HCT116 (cell line): Measurements from ENCODE around the gene TNRC18.

Experiments used
- CBX3 ChIP-seq: IDR thresholded peaks from 2 replicates; pipeline ENCODE4 v1.6.1; 2012; ENCODE audit warnings: low read depth
- CTCF ChIP-seq, 3 experiments: fragments of 200-600 bp in 1 of 3; sonication (generic) in 1 of 3; IDR thresholded peaks in 2 of 3; conservative IDR thresholded peaks in 1 of 3; 2 replicates each; pipeline ENCODE4 v1.5.1; 2012 to 2017; ENCODE audit warnings: low read depth in 2 of 3, low read length in 2 of 3, antibody characterized with exemption in 1 of 3, borderline replicate concordance in 1 of 3, control low read depth in 1 of 3, mild to moderate bottlenecking in 1 of 3, mixed read lengths in 1 of 3, mixed run types in 1 of 3, moderate library complexity in 1 of 3; ENCODE audit not compliant: insufficient read depth in 1 of 3
- EGR1 ChIP-seq: IDR thresholded peaks from 2 replicates; pipeline ENCODE4 v1.6.1; 2012; ENCODE audit warnings: low read depth
- EZH2 ChIP-seq: fragments of 200-600 bp; sonication (generic); IDR thresholded peaks from 2 replicates; pipeline ENCODE4 v1.6.1; 2017; ENCODE audit warnings: antibody characterized with exemption, mixed run types
- JUND ChIP-seq: IDR thresholded peaks from 2 replicates; pipeline ENCODE4 v1.6.1; 2012
- POLR2A ChIP-seq: IDR thresholded peaks from 2 replicates; pipeline ENCODE4 v1.7.0; 2011; ENCODE audit warnings: borderline replicate concordance; ENCODE audit not compliant: insufficient read depth, insufficient read length; ENCODE audit errors: extremely low read depth
- POLR2AphosphoS5 ChIP-seq: IDR thresholded peaks from 2 replicates; pipeline ENCODE4 v1.6.1; 2011; ENCODE audit warnings: mild to moderate bottlenecking, low read depth, low read length, moderate library complexity
- RAD21 ChIP-seq: IDR thresholded peaks from 2 replicates; pipeline ENCODE4 v1.6.1; 2012; ENCODE audit warnings: low read depth, mild to moderate bottlenecking
- SIN3A ChIP-seq: IDR thresholded peaks from 2 replicates; pipeline ENCODE4 v1.6.1; 2012; ENCODE audit warnings: low read depth
- ZBTB33 ChIP-seq: IDR thresholded peaks from 2 replicates; pipeline ENCODE4 v1.6.1; 2011; ENCODE audit warnings: mild to moderate bottlenecking, low read length, moderate library complexity; ENCODE audit not compliant: insufficient replicate concordance; ENCODE audit errors: extremely low read depth
- ZNF274 ChIP-seq: fragments of 200-500 bp; sonication (Bioruptor generic); IDR thresholded peaks from 2 replicates; pipeline ENCODE4 v1.6.1; 2014; ENCODE audit warnings: mild to moderate bottlenecking, low read depth, low read length, inconsistent platforms

GRCh38 chr7:5433181-5433580 lies 9.5 kb upstream of the TNRC18 start:
- no peak for TF ChIP-seq CTCF (IDR thresholded peaks at IDR 0.05 in 2 of 3, conservative IDR thresholded peaks at IDR 0.05 in 1 of 3; ENCODE audit: borderline replicate concordance in 1 of 3, insufficient read depth in 1 of 3, low read depth in 2 of 3, low read length in 2 of 3)
- no peak for TF ChIP-seq POLR2A
- TF ChIP-seq ZNF274, result no peak
- TF ChIP-seq EGR1, result no peak
- no peak for TF ChIP-seq ZBTB33
- TF ChIP-seq CBX3, result no peak
- TF ChIP-seq RAD21, result no peak
- TF ChIP-seq JUND, result no peak
- no peak for TF ChIP-seq EZH2
- no peak for TF ChIP-seq POLR2AphosphoS5
- no peak for TF ChIP-seq SIN3A
